Prostate gland (tissue), 2 donors: ENCODE results near the gene GRIK3. TPM values are rescaled to one million over a fixed set of nuclear protein-coding genes. Genes with fewer than 3 reads are reported as not detected.

Source experiments
- DNase-seq: peaks from one replicate; pipeline ENCODE4 v3.0.0-alpha.2; 2019; ENCODE audit warnings: low spot score
- H3K27ac ChIP-seq, 2 donors: fragments of 200-600 bp; sonication (generic); 2 replicates each; pipeline ENCODE4 v1.5.1; 2017 to 2019
- H3K27me3 ChIP-seq: fragments of 200-600 bp; sonication (generic); replicated peaks from 2 replicates; pipeline ENCODE4 v1.5.1; 2019; ENCODE audit not compliant: insufficient read depth
- H3K36me3 ChIP-seq, 2 donors: fragments of 200-600 bp; sonication (generic); 1 replicate in 1 of 2; 2 replicates in 1 of 2; pipeline versions ENCODE4 v1.5.1 to v1.8.1; 2017 to 2019
- H3K4me1 ChIP-seq: fragments of 200-600 bp; sonication (generic); replicated peaks from 2 replicates; pipeline ENCODE4 v1.5.1; 2019
- H3K4me3 ChIP-seq, 2 donors: fragments of 200-600 bp; sonication (generic); 2 replicates each; pipeline ENCODE4 v1.5.1; 2017 to 2019
- H3K9me3 ChIP-seq: fragments of 200-600 bp; sonication (generic); 2 replicates; pipeline ENCODE4 v1.5.1; 2017
- CTCF ChIP-seq, 4 experiments: fragments of 200-600 bp in 2 of 4; fragments of 450-650 bp in 2 of 4; sonication (generic) in 2 of 4; IDR thresholded peaks; 1 replicate in 3 of 4; 2 replicates in 1 of 4; pipeline ENCODE4 v1.5.1; 2016 to 2019; ENCODE audit warnings: antibody characterized with exemption in 4 of 4, mild to moderate bottlenecking in 2 of 4, moderate library complexity in 2 of 4
- POLR2A ChIP-seq: fragments of 450-650 bp; IDR thresholded peaks from one replicate; pipeline ENCODE4 v1.6.1; 2016; ENCODE audit warnings: antibody characterized with exemption, mild to moderate bottlenecking
- POLR2AphosphoS5 ChIP-seq: sonication (generic); formaldehyde crosslinking; IDR thresholded peaks from one replicate; pipeline ENCODE4 v1.6.1; 2017; ENCODE audit warnings: antibody characterized with exemption
- WGBS: methylation state at CpG from one replicate; pipeline ENCODE4 v1.1.5; 2018; 5-methylcytosine and 5-hydroxymethylcytosine counted together
- intact Hi-C: fragments of 100-400 bp; cut with DNase I; formaldehyde crosslinking; loops from one replicate; pipeline ENCODE4 v1.14.2; 2022
- total RNA-seq, 2 donors: library from RNA; depleted of rRNA; stranded (reverse); fragments of >200 nt; gene quantifications; one replicate each; pipeline ENCODE4 v1.1.0, GENCODE V29; 2016

GRIK3 gene
- total RNA-seq, 2 donors from 2014 or later: 0.36 to 5.9 TPM

- no peak overlapping the region for H3K4me3 ChIP-seq
- no peaks in the 10 kb centered on the region for H3K36me3 ChIP-seq
- intact Hi-C loops: no loop called here
- H3K27me3 ChIP-seq: no peaks in the 10 kb centered on the region
- H3K4me1 ChIP-seq: no peaks in the 10 kb centered on the region
- no peak for TF ChIP-seq POLR2A
- no peak for TF ChIP-seq POLR2AphosphoS5
- no peak for TF ChIP-seq CTCF (IDR thresholded peaks at IDR 0.05)
- no peak for DNase-seq
- H3K9me3 ChIP-seq: no peaks in the 10 kb centered on the region
- no peak overlapping the region for H3K27ac ChIP-seq
These were observed 240.9 kb downstream of the GRIK3 start for GRCh38 chr1:36793452-36793851.

GRCh38 chr1:36792292-36792691 lies 242.0 kb downstream of the GRIK3 start:
- intact Hi-C loops: no loop called here
- Histone ChIP-seq H3K4me1 (no peaks in the 10 kb centered on the region), H3K27ac (no peak overlapping the region), H3K27me3 (no peaks in the 10 kb centered on the region), H3K4me3 (no peak overlapping the region), H3K36me3 (no peaks in the 10 kb centered on the region), H3K9me3 (no peaks in the 10 kb centered on the region)
- no peak for TF ChIP-seq POLR2AphosphoS5
- TF ChIP-seq POLR2A: no peak
- TF ChIP-seq CTCF (IDR thresholded peaks at IDR 0.05): no peak
- 61% methylated on average over 8 of the region's 8 CpGs for WGBS
- no peak for DNase-seq

- Histone ChIP-seq H3K27ac (no peak overlapping the region), H3K4me1 (no peaks in the 10 kb centered on the region), H3K9me3 (no peaks in the 10 kb centered on the region), H3K27me3 (no peaks in the 10 kb centered on the region), H3K36me3 (no peaks in the 10 kb centered on the region), H3K4me3 (no peak overlapping the region)
- DNase-seq: no peak
- intact Hi-C loops: no loop called here
- WGBS: 73% methylated on average over 10 of the region's 10 CpGs
- no peak for TF ChIP-seq CTCF (IDR thresholded peaks at IDR 0.05)
- TF ChIP-seq POLR2AphosphoS5: no peak
- TF ChIP-seq POLR2A: no peak
These were observed 244.1 kb downstream of the GRIK3 start for GRCh38 chr1:36790191-36790590.

- H3K27ac ChIP-seq: no peak overlapping the region
- intact Hi-C loops: no loop called here
- no peak overlapping the region for H3K4me3 ChIP-seq
- no peaks in the 10 kb centered on the region for H3K27me3 ChIP-seq
- H3K9me3 ChIP-seq: no peaks in the 10 kb centered on the region
- no peak for DNase-seq
- TF ChIP-seq CTCF (IDR thresholded peaks at IDR 0.05) (no peak), POLR2AphosphoS5 (no peak), POLR2A (no peak)
- H3K36me3 ChIP-seq: no peaks in the 10 kb centered on the region
- H3K4me1 ChIP-seq: no peaks in the 10 kb centered on the region
These were observed 244.8 kb downstream of the GRIK3 start for GRCh38 chr1:36789535-36789934.

- no peaks in the 10 kb centered on the region for H3K36me3 ChIP-seq
- no peaks in the 10 kb centered on the region for H3K9me3 ChIP-seq
- TF ChIP-seq POLR2AphosphoS5 (no peak), CTCF (IDR thresholded peaks at IDR 0.05) (no peak), POLR2A (no peak)
- no peaks in the 10 kb centered on the region for H3K27me3 ChIP-seq
- H3K4me1 ChIP-seq: no peaks in the 10 kb centered on the region
- WGBS: 28% methylated on average over 12 of the region's 12 CpGs
- no peak overlapping the region for H3K27ac ChIP-seq
- no peak for DNase-seq
- no peak overlapping the region for H3K4me3 ChIP-seq
- intact Hi-C loops: no loop called here
These were observed 246.9 kb downstream of the GRIK3 start for GRCh38 chr1:36787312-36787913.
